ENCODE results near the gene MTERF2.
"Not testable (repeated sequence)": the region's sequence is repeated elsewhere in the genome, so short reads cannot be mapped to it uniquely, and the experiment has no call there.

GRCh38 chr12:106996102-106996501 lies 9.2 kb upstream of the MTERF2 start:
- TF ChIP-seq CTCF, POLR2A (IDR thresholded peaks at IDR 0.05): not testable (repeated sequence)
